SK-N-MC (cell line): Measurements from ENCODE around the gene EPM2A.

Source experiments
- DNase-seq: peaks from one replicate; pipeline ENCODE4 v3.0.0-alpha.2; 2011; ENCODE audit warnings: low read depth, low spot score
- H3K27ac ChIP-seq: fragments of 200-600 bp; sonication (generic); 2 replicates; pipeline ENCODE4 v1.5.1; 2016; ENCODE audit warnings: mixed run types
- H3K36me3 ChIP-seq: fragments of 200-600 bp; sonication (generic); 2 replicates; pipeline ENCODE4 v1.6.1; 2017; ENCODE audit warnings: antibody characterized with exemption, low read length, mixed read lengths; ENCODE audit not compliant: insufficient read depth
- H3K4me3 ChIP-seq: fragments of 200-600 bp; sonication (generic); 2 replicates; pipeline ENCODE4 v1.5.1; 2016
- H3K9ac ChIP-seq: fragments of 200-600 bp; sonication (generic); 2 replicates; pipeline ENCODE4 v1.8.0; 2017; ENCODE audit warnings: mixed run types, mixed read lengths; ENCODE audit not compliant: insufficient read length
- H3K9me3 ChIP-seq: fragments of 200-600 bp; sonication (generic); 2 replicates; pipeline ENCODE4 v1.6.1; 2017; ENCODE audit warnings: low read depth, mild to moderate bottlenecking, antibody characterized with exemption, low read length, moderate library complexity, mixed read lengths
- EZH2 ChIP-seq: fragments of 200-600 bp; sonication (generic); IDR thresholded peaks from one replicate; pipeline ENCODE4 v1.6.1; 2017; ENCODE audit warnings: antibody characterized with exemption
- FOXP2 ChIP-seq: optimal IDR thresholded peaks from 2 replicates; pipeline ENCODE3; 2011; ENCODE audit warnings: mild to moderate bottlenecking, moderate library complexity; ENCODE audit not compliant: insufficient read depth; ENCODE audit errors: extremely low read length, control extremely low read depth
- POLR2AphosphoS5 ChIP-seq: IDR thresholded peaks from 2 replicates; pipeline ENCODE4 v1.6.1; 2012; ENCODE audit warnings: mild to moderate bottlenecking, low read depth, low read length, borderline replicate concordance

Gene EPM2A

DNA sequence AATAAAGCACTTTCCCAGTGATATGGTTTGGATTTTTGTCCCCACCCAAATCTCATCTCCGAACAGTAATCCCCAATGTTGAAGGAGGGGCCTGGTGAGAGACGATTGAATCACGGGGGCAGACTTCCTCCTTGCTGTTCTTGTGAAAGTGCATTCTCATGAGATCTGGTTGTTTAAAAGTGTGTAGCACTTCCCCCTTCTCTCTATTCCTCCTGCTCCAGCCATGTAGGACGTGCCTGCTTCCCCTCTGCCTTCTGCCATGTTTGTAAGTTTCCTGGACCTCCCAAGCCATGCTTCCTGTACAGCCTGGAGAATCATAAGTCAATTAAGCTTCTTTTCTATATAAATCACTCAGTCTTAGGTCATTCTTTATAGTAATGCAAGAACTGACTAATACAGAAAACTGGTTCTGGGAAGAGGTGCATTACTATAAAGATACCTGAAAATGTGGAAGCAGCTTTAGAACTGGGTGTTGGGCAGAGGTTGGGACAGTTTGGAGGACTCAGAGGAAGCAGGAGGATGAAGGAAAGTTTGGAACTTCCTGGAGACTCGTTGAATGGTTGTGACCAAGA, 7.4 kb downstream of the EPM2A start:
- Histone ChIP-seq H3K9me3 (no peaks in the 10 kb centered on the region), H3K27ac (no peak overlapping the region), H3K4me3 (no peak overlapping the region), H3K9ac (no peak overlapping the region), H3K36me3 (no peaks in the 10 kb centered on the region)
- TF ChIP-seq POLR2AphosphoS5, result no peak
- no peak for TF ChIP-seq FOXP2
- no peak for TF ChIP-seq EZH2
- no peak for DNase-seq

DNA sequence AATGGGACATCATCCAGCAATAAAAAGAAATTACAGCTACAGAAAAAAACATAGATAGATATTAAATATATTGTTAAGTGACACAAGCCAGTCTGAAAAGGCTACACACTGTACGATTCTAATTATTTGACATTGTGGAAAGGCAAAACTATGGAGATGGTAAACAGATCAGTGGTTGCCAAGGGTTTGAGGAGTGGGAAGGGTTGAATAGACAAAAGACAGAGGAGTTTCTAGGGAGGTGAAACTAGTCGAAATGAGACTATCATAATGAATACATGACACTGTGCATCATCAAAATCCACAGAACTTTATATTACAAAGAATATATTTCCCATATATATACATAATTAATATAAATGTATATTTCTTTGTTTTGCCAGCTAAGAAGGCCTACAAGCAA, 9.8 kb downstream of the EPM2A start:
- H3K27ac ChIP-seq, result no peak overlapping the region
- TF ChIP-seq FOXP2 (no peak), EZH2 (no peak), POLR2AphosphoS5 (no peak)
- H3K36me3 ChIP-seq, result no peaks in the 10 kb centered on the region
- no peak overlapping the region for H3K9ac ChIP-seq
- H3K4me3 ChIP-seq, result no peak overlapping the region
- no peaks in the 10 kb centered on the region for H3K9me3 ChIP-seq
- no peak for DNase-seq

DNA sequence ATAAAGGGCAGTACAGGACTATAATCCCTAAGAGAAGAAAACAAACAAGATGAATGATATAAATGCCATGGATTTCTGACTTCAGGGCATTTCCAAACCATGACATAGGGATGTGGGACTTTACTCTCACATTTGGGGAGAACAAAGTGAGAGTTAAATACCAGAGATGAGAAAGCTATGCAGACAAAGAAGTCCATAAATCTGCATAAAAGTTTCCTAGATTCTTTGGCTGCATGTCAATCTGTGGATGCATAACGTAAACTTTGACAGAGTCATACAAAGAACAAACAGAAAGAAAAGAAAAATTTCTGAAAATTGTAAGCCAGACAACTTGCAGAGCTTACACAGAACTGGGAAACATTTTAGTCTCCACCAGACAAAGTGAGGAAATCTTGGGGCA, 11.7 kb downstream of the EPM2A start:
- Histone ChIP-seq H3K36me3 (no peaks in the 10 kb centered on the region), H3K27ac (no peak overlapping the region), H3K9ac (no peak overlapping the region), H3K9me3 (no peaks in the 10 kb centered on the region), H3K4me3 (no peak overlapping the region)
- no peak for TF ChIP-seq FOXP2
- TF ChIP-seq EZH2, result no peak
- no peak for DNase-seq

GRCh38 chr6:145722190-145722589, 13.1 kb downstream of the EPM2A start:
- Histone ChIP-seq H3K27ac (no peak overlapping the region), H3K9me3 (no peaks in the 10 kb centered on the region), H3K36me3 (no peaks in the 10 kb centered on the region), H3K9ac (no peak overlapping the region), H3K4me3 (no peak overlapping the region)
- TF ChIP-seq FOXP2 (no peak), POLR2AphosphoS5 (no peak), EZH2 (no peak)
- no peak for DNase-seq

- TF ChIP-seq EZH2 (no peak), POLR2AphosphoS5 (no peak), FOXP2 (no peak)
- no peak overlapping the region for H3K27ac ChIP-seq
- no peaks in the 10 kb centered on the region for H3K36me3 ChIP-seq
- no peaks in the 10 kb centered on the region for H3K9me3 ChIP-seq
- no peak for DNase-seq
- no peak overlapping the region for H3K4me3 ChIP-seq
- H3K9ac ChIP-seq, result no peak overlapping the region
Observed at GRCh38 chr6:145721144-145721543, 14.2 kb downstream of the EPM2A start.

GRCh38 chr6:145715426-145715825, 19.9 kb downstream of the EPM2A start:
- no peak for DNase-seq
- no peaks in the 10 kb centered on the region for H3K36me3 ChIP-seq
- TF ChIP-seq EZH2 (no peak), POLR2AphosphoS5 (no peak), FOXP2 (no peak)
- H3K9me3 ChIP-seq, result no peaks in the 10 kb centered on the region; the same call in 1 of the 2 replicates
- H3K4me3 ChIP-seq, result no peak overlapping the region
- H3K27ac ChIP-seq, result no peak overlapping the region
- no peak overlapping the region for H3K9ac ChIP-seq

DNA sequence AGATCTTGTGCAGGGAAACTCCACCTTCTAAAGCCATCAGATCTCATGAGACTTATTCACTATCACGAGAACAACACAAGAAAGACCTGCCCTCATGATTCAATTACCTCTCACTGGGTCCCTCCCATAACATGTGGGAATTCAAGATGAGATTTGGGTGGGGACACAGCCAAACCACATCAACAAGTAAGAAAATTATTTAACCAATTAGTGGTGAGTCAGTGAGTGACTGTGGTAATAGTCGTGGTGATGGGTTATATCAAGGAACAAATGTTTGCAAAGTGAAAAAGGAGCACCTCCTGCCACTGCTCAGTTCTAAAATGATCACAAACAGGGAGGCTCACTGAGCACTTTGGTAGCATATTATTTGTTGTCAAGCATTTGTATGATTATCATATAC, 20.6 kb downstream of the EPM2A start:
- Histone ChIP-seq H3K27ac (no peak overlapping the region), H3K4me3 (no peak overlapping the region)
- TF ChIP-seq POLR2AphosphoS5 (no peak), FOXP2 (no peak), EZH2 (no peak)

DNA sequence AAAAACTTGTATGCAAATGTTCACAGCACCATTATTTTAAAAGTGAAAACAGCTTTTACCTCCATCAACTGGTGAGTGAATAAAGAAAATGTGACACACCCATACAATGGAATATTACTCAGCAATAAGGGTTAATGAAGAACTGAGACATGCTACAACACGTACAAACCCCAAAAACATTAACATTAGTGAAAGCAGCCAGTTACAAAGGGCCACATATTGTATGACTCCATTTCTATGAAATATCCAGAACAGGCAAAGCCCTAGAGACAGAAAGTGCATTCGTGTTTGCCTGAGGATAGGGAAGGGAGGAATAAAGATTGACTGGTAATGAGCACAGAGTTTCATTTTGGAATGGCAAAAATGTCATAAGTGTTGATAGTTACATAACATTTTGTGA, 21.5 kb downstream of the EPM2A start:
- H3K27ac ChIP-seq, result no peak overlapping the region
- no peak for DNase-seq
- H3K36me3 ChIP-seq, result no peaks in the 10 kb centered on the region
- no peak overlapping the region for H3K9ac ChIP-seq
- H3K4me3 ChIP-seq, result no peak overlapping the region
- no peaks in the 10 kb centered on the region; the same call in 1 of the 2 replicates for H3K9me3 ChIP-seq
- TF ChIP-seq EZH2, result no peak

More for the DNA sequence above, 20.6 kb downstream of the EPM2A start:
- H3K36me3 ChIP-seq, result no peaks in the 10 kb centered on the region
- no peaks in the 10 kb centered on the region; the same call in 1 of the 2 replicates for H3K9me3 ChIP-seq
- H3K9ac ChIP-seq, result no peak overlapping the region
- no peak for DNase-seq

- no peaks in the 10 kb centered on the region for H3K36me3 ChIP-seq
Observed at GRCh38 chr6:145711372-145711771, 23.9 kb downstream of the EPM2A start.

More at GRCh38 chr6:145711372-145711771, 23.9 kb downstream of the EPM2A start:
- no peak overlapping the region for H3K27ac ChIP-seq
- no peaks in the 10 kb centered on the region; the same call in 1 of the 2 replicates for H3K9me3 ChIP-seq
- H3K4me3 ChIP-seq, result no peak overlapping the region
- no peak overlapping the region for H3K9ac ChIP-seq
- TF ChIP-seq FOXP2, result no peak
- no peak for TF ChIP-seq POLR2AphosphoS5
- TF ChIP-seq EZH2, result no peak
- DNase-seq, result no peak
